Skeletal muscle tissue (tissue), 4 donors: Measurements from ENCODE around the gene IFNL1. TPM values are rescaled to one million over a fixed set of nuclear protein-coding genes. Genes with fewer than 3 reads are reported as not detected.
A peak's percentile ranks its signal among the peaks of the same experiment; 100 is the strongest.

Source experiments
- H3K27ac ChIP-seq: one replicate; pipeline ENCODE4 v1.7.0; 2013; ENCODE audit warnings: mild to moderate bottlenecking, low read depth, low read length, inconsistent platforms
- H3K27me3 ChIP-seq, 3 donors: one replicate each; pipeline ENCODE4 v1.7.0; 2013; ENCODE audit warnings: low read length in 3 of 3; ENCODE audit not compliant: control insufficient read depth in 3 of 3, insufficient read depth in 3 of 3
- H3K36me3 ChIP-seq, 3 donors: one replicate each; pipeline ENCODE4 v1.7.0; 2013; ENCODE audit warnings: low read length in 3 of 3; ENCODE audit not compliant: control insufficient read depth in 3 of 3, insufficient read depth in 3 of 3
- H3K4me1 ChIP-seq, 3 donors: one replicate each; pipeline ENCODE4 v1.7.0; 2013; ENCODE audit warnings: low read length in 3 of 3, mild to moderate bottlenecking in 3 of 3; ENCODE audit not compliant: control insufficient read depth in 3 of 3, insufficient read depth in 3 of 3
- H3K4me3 ChIP-seq, 3 donors: one replicate each; pipeline ENCODE4 v1.7.0; 2013; ENCODE audit warnings: low read length in 3 of 3
- H3K9ac ChIP-seq, 3 donors: one replicate each; pipeline ENCODE4 v1.7.0; 2013; ENCODE audit warnings: low read length in 3 of 3, mild to moderate bottlenecking in 3 of 3, moderate library complexity in 2 of 3, low read depth in 1 of 3
- H3K9me3 ChIP-seq, 3 donors: one replicate each; pipeline ENCODE4 v1.7.0; 2013; ENCODE audit warnings: low read length in 3 of 3; ENCODE audit not compliant: control insufficient read depth in 3 of 3
- total RNA-seq: library from RNA; depleted of rRNA; stranded (reverse); fragments of >200 nt; gene quantifications from one replicate; pipeline ENCODE4 v1.2.3, GENCODE V29; 2014
- donor health status: Osteomylitis.

Gene IFNL1
- total RNA-seq, 1 donor from 2014 or later, result not detected

DNA sequence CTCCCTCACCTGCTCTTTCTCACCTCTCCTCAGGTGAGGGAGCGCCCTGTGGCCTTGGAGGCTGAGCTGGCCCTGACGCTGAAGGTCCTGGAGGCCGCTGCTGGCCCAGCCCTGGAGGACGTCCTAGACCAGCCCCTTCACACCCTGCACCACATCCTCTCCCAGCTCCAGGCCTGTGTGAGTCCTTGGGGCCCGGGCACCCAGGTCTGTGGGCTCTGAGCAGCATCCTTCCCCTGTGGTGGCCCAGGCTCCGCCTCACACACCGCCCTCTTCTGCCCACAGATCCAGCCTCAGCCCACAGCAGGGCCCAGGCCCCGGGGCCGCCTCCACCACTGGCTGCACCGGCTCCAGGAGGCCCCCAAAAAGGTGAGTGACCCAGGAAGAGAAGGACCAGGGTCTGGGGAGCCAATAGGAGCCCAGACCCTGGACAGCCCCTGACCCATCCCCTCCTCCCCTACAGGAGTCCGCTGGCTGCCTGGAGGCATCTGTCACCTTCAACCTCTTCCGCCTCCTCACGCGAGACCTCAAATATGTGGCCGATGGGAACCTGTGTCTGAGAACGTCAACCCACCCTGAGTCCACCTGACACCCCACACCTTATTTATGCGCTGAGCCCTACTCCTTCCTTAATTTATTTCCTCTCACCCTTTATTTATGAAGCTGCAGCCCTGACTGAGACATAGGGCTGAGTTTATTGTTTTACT lies 1.9 kb downstream of the IFNL1 start:
- H3K27me3 ChIP-seq, result peaks cover 7 to 12% (median 11%) of the 10 kb centered on the region in 3 donors

DNA sequence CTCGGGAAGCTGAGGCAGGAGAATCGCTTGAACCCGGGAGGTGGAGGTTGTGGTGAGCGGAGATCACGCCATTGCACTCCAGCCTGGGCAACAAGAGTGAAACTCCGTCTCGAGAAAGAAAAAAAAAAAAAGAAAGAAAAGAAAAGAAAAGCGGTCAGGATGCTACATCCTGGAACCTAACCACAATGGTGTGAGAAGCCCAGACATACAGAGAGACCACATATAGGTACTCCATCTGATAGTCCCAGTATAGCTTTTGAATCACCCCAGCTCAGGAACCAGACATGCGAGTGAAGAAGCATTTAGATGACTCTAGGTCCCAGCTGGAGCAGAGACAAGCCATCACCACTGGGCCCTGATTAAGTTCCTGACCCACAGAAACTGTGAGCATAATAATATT lies 3.2 kb downstream of the IFNL1 start:
- H3K4me1 ChIP-seq, result no peaks in the 10 kb centered on the region
- no peaks in the 10 kb centered on the region for H3K36me3 ChIP-seq
- no peak overlapping the region for H3K4me3 ChIP-seq
- H3K9ac ChIP-seq, result no peak overlapping the region
- no peak overlapping the region for H3K27ac ChIP-seq
- H3K9me3 ChIP-seq, result no peaks in the 10 kb centered on the region
- peaks cover 11 to 23% (median 14%) of the 10 kb centered on the region in 3 donors for H3K27me3 ChIP-seq

More for the DNA sequence above, 1.9 kb downstream of the IFNL1 start:
- Histone ChIP-seq H3K4me1 (no peaks in the 10 kb centered on the region), H3K9ac (no peak overlapping the region), H3K4me3 (no peak overlapping the region), H3K36me3 (no peaks in the 10 kb centered on the region), H3K27ac (no peak overlapping the region), H3K9me3 (no peaks in the 10 kb centered on the region)

DNA sequence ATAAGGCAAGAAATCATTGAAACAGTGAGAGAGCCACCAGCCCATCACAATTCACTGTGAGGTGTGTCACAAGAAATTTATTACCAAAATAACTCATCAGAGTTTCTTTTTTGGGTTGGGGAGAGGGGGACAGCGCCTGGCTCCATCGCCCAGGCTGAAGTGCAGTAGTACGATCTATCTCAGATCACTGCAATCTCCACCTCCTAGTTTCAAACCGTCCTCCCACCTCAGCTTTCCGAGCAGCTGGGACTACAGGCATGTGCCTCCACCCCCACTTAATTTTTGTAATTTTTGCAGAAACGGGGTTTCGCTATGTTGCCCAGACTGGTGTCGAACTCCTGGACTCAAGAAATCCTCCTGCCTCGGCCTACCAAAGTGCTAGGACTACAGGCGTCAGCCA lies 3.6 kb downstream of the IFNL1 start:
- Histone ChIP-seq H3K27me3 (peaks cover 15 to 28% (median 18%) of the 10 kb centered on the region in 3 donors), H3K9me3 (no peaks in the 10 kb centered on the region), H3K9ac (no peak overlapping the region), H3K36me3 (no peaks in the 10 kb centered on the region), H3K4me3 (no peak overlapping the region), H3K27ac (no peak overlapping the region), H3K4me1 (no peaks in the 10 kb centered on the region)

DNA sequence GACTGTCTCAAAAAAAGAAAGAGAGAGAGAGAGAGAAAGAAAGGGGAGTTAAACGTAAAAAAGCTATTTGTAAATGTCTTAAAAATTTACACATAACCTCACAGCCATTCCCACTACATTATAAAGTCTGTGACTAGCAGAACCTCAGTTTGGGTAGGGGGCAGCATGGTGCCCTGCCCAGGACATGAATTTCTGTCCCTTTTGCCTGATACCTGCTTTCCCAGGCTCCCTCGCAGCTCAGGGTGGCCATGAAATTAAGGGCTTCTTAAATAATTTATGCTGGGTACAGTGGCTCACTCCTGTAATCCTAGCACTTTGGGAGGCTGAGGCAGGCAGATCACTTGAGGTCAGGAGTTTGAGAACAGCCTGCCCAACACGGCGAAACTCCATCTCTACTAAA lies 4.8 kb downstream of the IFNL1 start:
- no peak overlapping the region for H3K4me3 ChIP-seq
- H3K27me3 ChIP-seq, result peaks cover 25 to 38% (median 26%) of the 10 kb centered on the region in 3 donors
- H3K36me3 ChIP-seq, result no peaks in the 10 kb centered on the region
- no peak overlapping the region for H3K9ac ChIP-seq
- H3K27ac ChIP-seq, result no peak overlapping the region
- H3K9me3 ChIP-seq, result no peaks in the 10 kb centered on the region
- no peaks in the 10 kb centered on the region for H3K4me1 ChIP-seq

DNA sequence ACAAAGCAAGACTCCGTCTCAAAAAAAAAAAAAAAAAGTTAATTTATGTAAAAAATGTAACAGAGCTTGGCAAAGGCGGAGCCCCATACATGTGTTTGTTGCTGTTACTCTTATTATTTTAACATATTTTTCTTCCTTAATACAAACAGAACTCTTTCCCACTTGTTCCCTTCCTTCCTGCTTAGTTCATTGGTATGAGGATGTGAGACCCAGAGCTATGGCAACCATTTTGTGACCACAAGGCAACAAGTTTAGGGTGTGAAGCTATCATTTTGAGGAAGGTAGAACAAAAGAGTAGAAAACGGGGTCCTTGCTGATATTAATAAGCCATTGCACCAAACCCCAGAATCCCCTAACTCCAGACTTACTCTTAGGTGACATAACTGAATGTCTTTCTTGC lies 5.4 kb downstream of the IFNL1 start:
- Histone ChIP-seq H3K9ac (no peak overlapping the region), H3K4me1 (no peaks in the 10 kb centered on the region), H3K27me3 (peaks cover 27 to 39% (median 32%) of the 10 kb centered on the region in 3 donors), H3K4me3 (no peak overlapping the region), H3K27ac (no peak overlapping the region), H3K9me3 (no peaks in the 10 kb centered on the region), H3K36me3 (no peaks in the 10 kb centered on the region)

DNA sequence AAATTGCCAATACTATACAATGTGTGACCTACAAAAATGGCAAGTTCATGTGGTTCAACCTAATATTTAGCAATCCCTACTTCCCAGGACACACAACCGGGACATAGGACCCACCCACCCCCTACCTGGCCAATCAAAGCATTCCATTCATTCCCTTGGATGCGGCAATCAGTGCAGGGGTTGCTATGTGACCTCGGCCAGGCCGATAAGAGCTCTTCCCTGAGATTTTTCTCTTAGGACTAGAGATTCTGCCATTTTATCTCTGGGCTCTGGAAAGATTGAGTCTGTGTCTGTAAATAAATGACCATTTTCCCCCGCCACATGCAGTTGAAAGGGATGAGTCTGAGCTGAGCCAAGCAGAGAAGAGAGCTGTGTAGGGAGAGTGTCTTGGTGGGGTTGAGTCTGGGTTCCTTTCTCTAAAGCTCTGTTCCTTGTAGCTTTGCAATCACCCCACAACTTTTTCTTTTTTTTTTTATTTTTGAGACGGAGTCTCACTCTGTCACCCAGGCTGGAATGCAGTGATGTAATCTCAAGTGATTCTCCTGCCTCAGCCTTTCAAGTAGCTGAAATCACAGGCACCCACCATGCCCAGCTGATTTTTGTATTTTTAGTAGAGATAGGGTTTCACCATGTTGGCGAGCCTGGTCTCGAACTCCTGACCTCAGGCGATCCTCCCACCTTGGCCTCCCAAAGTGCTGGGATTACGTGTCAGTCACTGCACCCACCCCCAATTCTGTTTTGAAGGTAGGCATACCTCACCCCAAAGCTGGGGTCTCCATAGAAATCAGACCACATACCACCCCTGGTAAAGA lies 7.4 kb downstream of the IFNL1 start:
- no peaks in the 10 kb centered on the region for H3K36me3 ChIP-seq
- no peaks in the 10 kb centered on the region for H3K4me1 ChIP-seq
- H3K27ac ChIP-seq, result no peak overlapping the region
- no peak overlapping the region for H3K9ac ChIP-seq
- H3K27me3 ChIP-seq, result peaks cover 41 to 49% (median 48%) of the 10 kb centered on the region in 3 donors
- no peaks in the 10 kb centered on the region for H3K9me3 ChIP-seq
- H3K4me3 ChIP-seq, result no peak overlapping the region

DNA sequence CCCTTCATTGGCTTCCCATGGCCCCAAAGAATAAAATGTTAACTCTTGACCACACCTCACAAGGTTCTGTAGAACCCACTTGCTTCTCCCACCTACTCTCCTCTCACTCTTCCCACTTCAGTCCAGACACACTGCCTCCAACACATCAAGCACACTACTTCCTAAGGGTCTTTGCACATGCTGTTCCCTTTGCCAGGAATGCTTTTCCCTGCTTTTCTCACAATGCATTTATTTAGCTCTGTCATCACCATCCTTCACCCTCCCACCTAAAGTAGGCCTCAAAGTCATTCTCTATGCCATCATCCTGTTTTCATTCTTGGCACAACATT lies 7.9 kb downstream of the IFNL1 start:
- Histone ChIP-seq H3K4me1 (no peaks in the 10 kb centered on the region), H3K36me3 (no peaks in the 10 kb centered on the region), H3K27me3 (peaks cover 46 to 53% (median 52%) of the 10 kb centered on the region in 3 donors), H3K9ac (no peak overlapping the region), H3K4me3 (peak overlapping the region in 1 of 3 donors; percentile 12), H3K27ac (no peak overlapping the region), H3K9me3 (no peaks in the 10 kb centered on the region)

DNA sequence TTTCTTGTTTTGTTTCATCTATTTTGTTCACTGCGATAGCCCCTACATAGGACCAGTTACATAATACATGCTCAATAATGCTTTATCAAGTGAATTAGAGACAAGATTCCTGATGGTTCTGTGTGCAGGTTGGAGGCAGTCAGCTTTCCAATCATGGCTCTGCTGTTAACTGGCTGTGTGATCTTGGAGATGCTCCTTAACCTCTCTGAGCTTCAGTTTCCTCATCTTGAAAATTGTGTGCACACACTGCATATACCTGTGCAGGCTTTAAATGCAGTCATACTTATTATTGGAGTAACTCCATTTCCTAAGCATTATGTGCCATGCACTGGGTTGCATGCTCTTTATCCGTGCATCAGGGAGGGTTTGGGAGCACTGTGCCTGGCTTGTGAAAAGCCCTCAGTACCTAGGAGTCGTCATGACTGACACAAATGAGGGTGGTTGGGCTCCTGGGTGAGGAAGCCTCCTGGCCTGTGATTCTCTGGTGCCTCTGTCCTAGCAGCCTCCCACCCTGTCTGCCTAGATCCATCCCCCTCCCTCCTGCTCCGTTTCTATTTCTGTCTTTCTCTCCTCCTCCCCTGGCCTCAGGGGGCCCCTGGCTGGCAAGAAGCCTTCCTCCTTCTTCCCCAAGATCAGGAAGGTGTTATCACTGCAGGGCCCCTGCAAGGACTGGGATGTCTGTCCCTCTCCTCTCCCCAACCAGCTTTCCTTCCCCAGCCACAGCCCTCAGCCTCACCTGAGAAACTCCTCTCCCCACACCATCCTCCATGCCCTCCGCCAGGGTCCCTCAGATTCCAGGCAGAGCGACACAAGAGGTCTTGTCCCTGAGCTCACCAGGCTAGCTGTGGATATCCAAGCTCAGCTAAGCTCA lies 8.7 kb downstream of the IFNL1 start:
- peaks cover 46 to 58% (median 56%) of the 10 kb centered on the region in 3 donors for H3K27me3 ChIP-seq
- no peak overlapping the region for H3K4me3 ChIP-seq
- no peak overlapping the region for H3K9ac ChIP-seq
- no peaks in the 10 kb centered on the region for H3K36me3 ChIP-seq
- H3K4me1 ChIP-seq, result no peaks in the 10 kb centered on the region
- no peaks in the 10 kb centered on the region for H3K9me3 ChIP-seq
- no peak overlapping the region for H3K27ac ChIP-seq

DNA sequence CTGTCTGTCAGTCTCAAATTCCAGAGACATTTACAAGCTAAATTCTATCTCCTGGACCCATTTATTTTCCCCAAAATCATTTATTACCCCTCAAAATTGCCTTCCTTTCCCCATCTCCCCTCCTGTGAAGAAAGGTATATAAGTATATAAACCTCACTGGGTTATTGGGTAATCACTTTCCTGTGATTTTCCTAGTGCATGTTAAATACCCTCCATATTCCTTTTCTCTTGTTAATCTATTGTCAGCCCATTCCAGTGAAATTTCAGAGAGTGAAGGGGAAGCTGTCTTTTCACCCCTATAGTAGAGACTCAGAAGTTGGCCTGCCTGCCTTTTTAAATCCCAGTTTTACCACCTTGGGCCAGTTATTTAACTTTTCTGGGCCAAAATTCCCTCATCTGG lies 9.9 kb downstream of the IFNL1 start:
- no peaks in the 10 kb centered on the region for H3K4me1 ChIP-seq
- H3K27me3 ChIP-seq, result peaks cover 50 to 65% (median 63%) of the 10 kb centered on the region in 3 donors
- no peaks in the 10 kb centered on the region for H3K36me3 ChIP-seq
- H3K9me3 ChIP-seq, result no peaks in the 10 kb centered on the region
- no peak overlapping the region for H3K4me3 ChIP-seq
- no peak overlapping the region for H3K27ac ChIP-seq
- no peak overlapping the region for H3K9ac ChIP-seq
